ENCODE results near the gene LRRN3.

LRRN3 gene

DNA sequence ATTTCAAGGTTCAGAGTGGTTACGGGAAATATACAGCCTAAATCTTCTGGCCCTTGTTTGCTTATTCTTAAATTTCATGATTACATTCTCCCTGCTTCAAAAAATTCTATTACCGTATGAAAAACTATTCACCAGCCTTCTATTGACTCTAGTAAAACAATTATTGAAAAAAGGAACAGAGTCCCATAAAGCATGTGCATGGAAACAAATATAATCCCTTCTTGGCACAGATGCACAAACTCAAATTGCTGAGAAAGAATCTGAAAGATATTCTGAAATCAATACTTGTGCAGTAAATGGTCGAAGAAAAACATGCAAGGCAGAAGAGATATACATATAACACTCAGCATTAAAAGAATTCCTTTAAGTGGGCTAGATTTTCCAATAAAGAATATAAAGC, 83.6 kb downstream of the LRRN3 start:
- Histone ChIP-seq H3K9me3 (ENCODE audit: control insufficient read depth in 5 of 5, low read length in 5 of 5) (no peaks in the 10 kb centered on the region), H3K27me3 (ENCODE audit: control insufficient read depth in 5 of 5, insufficient read depth in 4 of 5, low read length in 5 of 5) (no peaks in the 10 kb centered on the region), H3K9ac (ENCODE audit: low read length in 5 of 5) (no peak overlapping the region), H3K36me3 (ENCODE audit: control insufficient read depth in 5 of 5, insufficient read depth in 5 of 5, low read length in 5 of 5) (no peaks in the 10 kb centered on the region), H3K4me1 (ENCODE audit: control insufficient read depth in 5 of 5, insufficient read depth in 5 of 5, low read length in 5 of 5) (peaks cover 0 to 5% (median 0%) of the 10 kb centered on the region in 5 donors), H3K27ac (ENCODE audit: low read depth, low read length) (no peak overlapping the region), H3K4me3 (ENCODE audit: low read depth in 1 of 5, low read length in 5 of 5) (no peak overlapping the region)

All from subcutaneous abdominal adipose tissue (tissue), 5 donors.